ENCODE data around the gene IFNW1. TPM values are rescaled to one million over a fixed set of nuclear protein-coding genes. Genes with fewer than 3 reads are reported as not detected.
"Not testable (repeated sequence)": the region's sequence is repeated elsewhere in the genome, so short reads cannot be mapped to it uniquely, and the experiment has no call there.

The IFNW1 gene
- total and polyA plus RNA-seq, 2 experiments from 2014 or later, result not detected

DNA sequence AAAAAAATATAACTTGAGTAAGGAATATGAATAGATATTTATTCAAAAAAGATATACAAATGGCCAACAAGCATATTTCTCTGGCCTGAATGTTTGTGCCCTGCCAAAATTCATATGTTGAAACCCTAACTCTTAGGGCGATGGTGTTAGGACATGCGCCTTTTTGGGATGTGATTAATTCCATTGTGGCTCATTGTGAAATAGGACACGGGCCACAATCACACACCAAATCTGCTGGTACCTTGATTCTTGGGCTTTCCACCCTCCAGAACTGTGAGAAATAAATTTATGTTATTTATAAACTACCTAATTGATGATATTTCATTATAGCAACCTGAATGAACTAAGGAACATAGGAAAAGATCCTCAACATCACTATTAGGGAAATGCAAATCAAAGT is 30.5 kb upstream of the IFNW1 start:
- H3K27me3 ChIP-seq (replicated peaks; ENCODE audit: insufficient read depth), result peaks cover 11% of the 10 kb centered on the region; the same call in 1 of the 2 replicates
- H3K9me2 ChIP-seq (ENCODE audit: insufficient read depth), result no peaks in the 10 kb centered on the region; the same call in 1 of the 2 replicates
- H3K9me3 ChIP-seq (ENCODE audit: low read depth), result no peaks in the 10 kb centered on the region
- H3K27ac ChIP-seq, result no peak overlapping the region
- no peak overlapping the region for H3K9ac ChIP-seq
- TF ChIP-seq EZH2 (IDR thresholded peaks at IDR 0.05; ENCODE audit: insufficient read depth, poor library complexity, severe bottlenecking) (no peak), EZH2phosphoT487 (IDR thresholded peaks at IDR 0.05; ENCODE audit: insufficient read depth, low read depth) (no peak)
- 68 to 70% methylated on average over 3 of the region's 3 CpGs for WGBS, 2 experiments (ENCODE audit: low coverage in 1 of 2, low lambda C conversion rate in 2 of 2, missing lambda C conversion rate in 2 of 2)
- no peak overlapping the region for H3K4me3 ChIP-seq
- no peaks in the 10 kb centered on the region for H4K20me1 ChIP-seq (ENCODE audit: insufficient read depth)
- H3K4me1 ChIP-seq (ENCODE audit: insufficient read depth), result no peaks in the 10 kb centered on the region
- H3K4me2 ChIP-seq (ENCODE audit: unreplicated experiment), result no peak overlapping the region
- in situ Hi-C loops (cut with MboI), result no loop called here
- no peaks in the 10 kb centered on the region for H3F3A ChIP-seq (ENCODE audit: insufficient read depth)
- no peaks in the 10 kb centered on the region for H3K79me2 ChIP-seq (ENCODE audit: insufficient read depth)
- DNase-seq, result no peak
- H3K36me3 ChIP-seq (ENCODE audit: low read depth), result no peaks in the 10 kb centered on the region
- H2AFZ ChIP-seq, result no peak overlapping the region

DNA sequence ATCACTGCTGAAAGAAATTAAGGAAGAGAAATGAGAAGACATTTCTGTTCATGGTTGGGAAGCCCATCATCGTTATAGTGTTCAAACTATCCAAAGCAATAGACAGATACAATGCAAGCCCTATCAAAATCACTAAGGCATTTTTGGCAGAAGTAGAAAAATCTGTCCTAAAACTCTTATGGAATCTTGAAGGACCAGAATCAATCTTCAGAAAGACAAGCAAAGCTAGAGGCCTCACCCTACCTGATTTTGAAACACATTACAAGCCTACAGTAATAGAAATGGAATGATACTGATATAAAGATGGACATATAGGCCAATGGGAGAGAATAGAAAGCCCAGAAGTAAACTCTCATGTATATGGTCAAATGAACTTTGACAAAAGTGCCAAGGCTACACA is 29.7 kb upstream of the IFNW1 start:
- Histone ChIP-seq H3K9me3 (ENCODE audit: low read depth) (no peaks in the 10 kb centered on the region), H3K36me3 (ENCODE audit: low read depth) (no peaks in the 10 kb centered on the region), H3K27me3 (replicated peaks; ENCODE audit: insufficient read depth) (peaks cover 8% of the 10 kb centered on the region; the same call in 1 of the 2 replicates), H3K9me2 (ENCODE audit: insufficient read depth) (no peaks in the 10 kb centered on the region; the same call in 1 of the 2 replicates), H2AFZ (no peak overlapping the region), H3K4me2 (ENCODE audit: unreplicated experiment) (no peak overlapping the region), H4K20me1 (ENCODE audit: insufficient read depth) (no peaks in the 10 kb centered on the region), H3K79me2 (ENCODE audit: insufficient read depth) (no peaks in the 10 kb centered on the region), H3K4me1 (ENCODE audit: insufficient read depth) (no peaks in the 10 kb centered on the region), H3K27ac (no peak overlapping the region), H3F3A (ENCODE audit: insufficient read depth) (no peaks in the 10 kb centered on the region), H3K4me3 (no peak overlapping the region), H3K9ac (no peak overlapping the region)
- 42 to 48% methylated on average over 1 of the region's 1 CpG for WGBS, 2 experiments (ENCODE audit: low coverage in 1 of 2, low lambda C conversion rate in 2 of 2, missing lambda C conversion rate in 2 of 2)
- in situ Hi-C loops (cut with MboI), result no loop called here
- TF ChIP-seq EZH2 (IDR thresholded peaks at IDR 0.05; ENCODE audit: insufficient read depth, poor library complexity, severe bottlenecking) (no peak), EZH2phosphoT487 (IDR thresholded peaks at IDR 0.05; ENCODE audit: insufficient read depth, low read depth) (no peak)
- DNase-seq, result no peak

DNA sequence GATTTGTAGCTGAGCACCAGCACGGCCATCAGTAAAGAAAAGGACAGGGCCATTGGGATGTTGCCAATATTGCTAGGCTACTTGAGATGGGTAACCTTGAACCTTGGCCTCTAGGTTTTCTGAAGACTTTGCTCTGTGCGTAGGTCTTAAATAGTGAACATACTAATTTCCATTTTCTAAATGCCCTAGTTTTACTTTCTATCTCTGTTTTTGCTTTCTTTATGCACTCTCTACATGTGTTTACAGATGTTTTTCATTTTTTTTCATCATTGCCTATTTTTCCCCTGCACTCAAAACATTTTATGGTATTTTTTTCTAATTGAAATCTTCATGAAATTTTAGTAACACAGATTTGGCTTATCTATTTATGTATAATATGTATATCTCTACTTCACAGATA is 24.9 kb upstream of the IFNW1 start, which contains the start of gene IFNA21:
TSS of gene IFNA21 (minus strand) at position 101 of the 400 bp plus-strand sequence. CDS start at position 53, 48 bp downstream.
- H3F3A ChIP-seq (ENCODE audit: insufficient read depth); H3K9ac ChIP-seq; H3K9me2 ChIP-seq (ENCODE audit: insufficient read depth); H3K4me3 ChIP-seq; H3K36me3 ChIP-seq (ENCODE audit: low read depth); H4K20me1 ChIP-seq (ENCODE audit: insufficient read depth); DNase-seq; H3K27ac ChIP-seq; in situ Hi-C loops (cut with MboI); H3K4me1 ChIP-seq (ENCODE audit: insufficient read depth); H2AFZ ChIP-seq; H3K9me3 ChIP-seq (ENCODE audit: low read depth); H3K27me3 ChIP-seq (replicated peaks; ENCODE audit: insufficient read depth); H3K4me2 ChIP-seq (ENCODE audit: unreplicated experiment); H3K79me2 ChIP-seq (ENCODE audit: insufficient read depth): not testable (repeated sequence)
- WGBS, 2 experiments (ENCODE audit: low coverage in 1 of 2, low lambda C conversion rate in 2 of 2, missing lambda C conversion rate in 2 of 2), result 25 to 36% methylated on average over 2 of the region's 2 CpGs

DNA sequence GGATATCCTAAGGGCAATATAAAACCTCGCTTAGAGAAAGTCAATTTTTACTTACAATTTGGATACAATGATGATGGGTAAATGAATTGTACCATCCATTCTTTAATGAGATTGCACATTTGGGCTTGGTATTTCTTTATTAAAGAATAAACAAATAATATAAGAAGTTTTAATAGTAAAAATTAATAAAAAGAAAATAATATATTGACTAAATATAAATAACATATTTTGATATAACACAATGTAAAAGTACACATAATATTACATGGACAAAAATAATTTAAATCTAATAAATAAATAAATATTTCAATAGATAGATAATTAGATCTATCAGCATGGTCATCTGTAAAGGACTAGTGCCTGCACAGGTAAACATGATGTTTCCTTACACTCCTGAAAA is 23.9 kb upstream of the IFNW1 start:
- no peak for TF ChIP-seq EZH2 (IDR thresholded peaks at IDR 0.05; ENCODE audit: insufficient read depth, poor library complexity, severe bottlenecking)
- TF ChIP-seq EZH2phosphoT487 (IDR thresholded peaks at IDR 0.05; ENCODE audit: insufficient read depth, low read depth), result no peak

DNA sequence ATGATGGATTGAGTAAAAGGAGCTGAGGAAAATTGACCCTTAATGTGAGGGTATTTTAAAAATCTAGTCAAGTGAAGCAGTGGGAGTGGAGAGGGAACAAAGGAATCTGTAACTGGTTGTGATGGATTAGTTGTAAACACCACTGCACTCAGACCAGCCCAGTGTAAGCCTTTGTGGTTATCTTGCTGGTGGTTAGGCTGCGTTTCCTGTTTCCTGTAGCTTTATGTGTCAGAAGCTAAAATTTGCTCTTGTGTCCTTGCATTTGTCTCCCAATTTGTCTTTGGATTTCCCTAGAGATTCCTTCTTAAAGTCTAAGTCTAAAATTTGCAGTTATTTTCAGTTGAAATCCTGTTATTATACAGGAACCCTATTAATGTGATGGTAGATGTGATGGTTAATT is 18.5 kb upstream of the IFNW1 start:
- no peak for TF ChIP-seq EZH2 (IDR thresholded peaks at IDR 0.05; ENCODE audit: insufficient read depth, poor library complexity, severe bottlenecking)
- TF ChIP-seq EZH2phosphoT487 (IDR thresholded peaks at IDR 0.05; ENCODE audit: insufficient read depth, low read depth), result no peak
- no peaks in the 10 kb centered on the region for H3K9me2 ChIP-seq (ENCODE audit: insufficient read depth)
- in situ Hi-C loops (cut with MboI), result no loop called here
- no peaks in the 10 kb centered on the region for H3K9me3 ChIP-seq (ENCODE audit: low read depth)
- H3K79me2 ChIP-seq (ENCODE audit: insufficient read depth), result no peaks in the 10 kb centered on the region
- H3K4me3 ChIP-seq, result no peak overlapping the region
- no peaks in the 10 kb centered on the region for H3K36me3 ChIP-seq (ENCODE audit: low read depth)
- H3F3A ChIP-seq (ENCODE audit: insufficient read depth), result no peaks in the 10 kb centered on the region
- no peak overlapping the region for H2AFZ ChIP-seq
- H3K4me1 ChIP-seq (ENCODE audit: insufficient read depth), result no peaks in the 10 kb centered on the region
- H3K4me2 ChIP-seq (ENCODE audit: unreplicated experiment), result no peak overlapping the region
- H4K20me1 ChIP-seq (ENCODE audit: insufficient read depth), result no peaks in the 10 kb centered on the region
- WGBS, 2 experiments (ENCODE audit: low coverage in 1 of 2, low lambda C conversion rate in 2 of 2, missing lambda C conversion rate in 2 of 2), result 0% methylated on average over 1 of the region's 1 CpG
- no peak overlapping the region for H3K9ac ChIP-seq
- no peak overlapping the region for H3K27ac ChIP-seq
- DNase-seq, result no peak
- no peaks in the 10 kb centered on the region for H3K27me3 ChIP-seq (replicated peaks; ENCODE audit: insufficient read depth)

More for the DNA sequence above, 23.9 kb upstream of the IFNW1 start:
- in situ Hi-C loops (cut with MboI), result no loop called here
- WGBS, 2 experiments (ENCODE audit: low coverage in 1 of 2, low lambda C conversion rate in 2 of 2, missing lambda C conversion rate in 2 of 2), result 70 to 76% methylated on average over 1 of the region's 1 CpG
- H2AFZ ChIP-seq, result no peak overlapping the region
- no peaks in the 10 kb centered on the region for H3F3A ChIP-seq (ENCODE audit: insufficient read depth)
- H3K36me3 ChIP-seq (ENCODE audit: low read depth), result no peaks in the 10 kb centered on the region
- no peak overlapping the region for H3K9ac ChIP-seq
- H3K27ac ChIP-seq, result no peak overlapping the region
- H3K27me3 ChIP-seq (replicated peaks; ENCODE audit: insufficient read depth), result 0 out of 2 replicates have a peak, but pooled peaks cover 1% of the 10 kb centered on the region
- no peaks in the 10 kb centered on the region for H4K20me1 ChIP-seq (ENCODE audit: insufficient read depth)
- no peaks in the 10 kb centered on the region for H3K79me2 ChIP-seq (ENCODE audit: insufficient read depth)
- H3K4me2 ChIP-seq (ENCODE audit: unreplicated experiment), result no peak overlapping the region
- H3K4me3 ChIP-seq, result no peak overlapping the region
- H3K9me3 ChIP-seq (ENCODE audit: low read depth), result no peaks in the 10 kb centered on the region
- H3K4me1 ChIP-seq (ENCODE audit: insufficient read depth), result no peaks in the 10 kb centered on the region
- DNase-seq, result no peak
- H3K9me2 ChIP-seq (ENCODE audit: insufficient read depth), result no peaks in the 10 kb centered on the region
